ENCODE measurements around the gene HELZ.

The HELZ gene

GRCh38 chr17:67025216-67025792 is 219.7 kb downstream of the HELZ start:
- H3K27me3 ChIP-seq (ENCODE audit: insufficient read depth, low read length) = no peaks in the 10 kb centered on the region
- H3K4me3 ChIP-seq (ENCODE audit: low read depth, low read length, poor library complexity, severe bottlenecking) = no peak overlapping the region
- H4K20me1 ChIP-seq (ENCODE audit: insufficient read depth, low read length) = no peaks in the 10 kb centered on the region
- H2AFZ ChIP-seq (ENCODE audit: low read length) = no peak overlapping the region
- H3K9me3 ChIP-seq (ENCODE audit: low read length) = no peaks in the 10 kb centered on the region
- TF ChIP-seq CTCF (IDR thresholded peaks at IDR 0.05; ENCODE audit: low read length) (no peak), EZH2 (IDR thresholded peaks at IDR 0.05; ENCODE audit: borderline replicate concordance, low read length) (no peak)
- H3K9me2 ChIP-seq (ENCODE audit: low read depth, low read length) = no peaks in the 10 kb centered on the region
- no peak overlapping the region for H3K9ac ChIP-seq (ENCODE audit: low read length)
- no peak overlapping the region for H3K4me2 ChIP-seq (ENCODE audit: low read length)
- H3K36me3 ChIP-seq (ENCODE audit: insufficient read depth, low read length) = no peaks in the 10 kb centered on the region
- no peaks in the 10 kb centered on the region for H3F3A ChIP-seq (ENCODE audit: insufficient read depth, low read length)
- H3K79me2 ChIP-seq (ENCODE audit: insufficient read depth, low read length) = no peaks in the 10 kb centered on the region
- no peaks in the 10 kb centered on the region for H3K4me1 ChIP-seq (ENCODE audit: insufficient read depth, low read length, severe bottlenecking)
- no peak overlapping the region for H3K27ac ChIP-seq (ENCODE audit: low read depth, low read length, poor library complexity, severe bottlenecking)

DNA sequence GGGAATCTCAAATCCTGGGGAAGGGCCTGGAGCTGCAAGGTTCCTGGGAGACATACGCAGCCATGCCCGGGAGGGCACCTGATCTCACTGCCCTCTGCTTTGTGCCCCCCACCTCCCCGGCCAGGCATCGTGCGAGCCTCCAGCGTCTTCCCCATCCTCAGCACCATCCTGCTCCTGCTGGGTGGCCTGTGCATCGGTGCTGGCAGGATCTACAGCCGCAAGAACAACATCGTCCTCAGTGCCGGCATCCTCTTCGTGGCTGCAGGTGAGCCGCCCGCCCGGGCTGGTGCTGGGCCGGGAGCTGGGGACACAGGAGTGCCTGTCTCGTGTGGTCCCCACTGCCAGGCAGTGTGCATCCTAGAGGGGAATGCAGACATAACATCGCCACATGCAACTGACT is 220.3 kb downstream of the HELZ start:
- no peaks in the 10 kb centered on the region for H3K9me3 ChIP-seq (ENCODE audit: low read length)
- TF ChIP-seq EZH2 (IDR thresholded peaks at IDR 0.05; ENCODE audit: borderline replicate concordance, low read length) (no peak), CTCF (IDR thresholded peaks at IDR 0.05; ENCODE audit: low read length) (no peak)
- H3K79me2 ChIP-seq (ENCODE audit: insufficient read depth, low read length) = no peaks in the 10 kb centered on the region

DNA sequence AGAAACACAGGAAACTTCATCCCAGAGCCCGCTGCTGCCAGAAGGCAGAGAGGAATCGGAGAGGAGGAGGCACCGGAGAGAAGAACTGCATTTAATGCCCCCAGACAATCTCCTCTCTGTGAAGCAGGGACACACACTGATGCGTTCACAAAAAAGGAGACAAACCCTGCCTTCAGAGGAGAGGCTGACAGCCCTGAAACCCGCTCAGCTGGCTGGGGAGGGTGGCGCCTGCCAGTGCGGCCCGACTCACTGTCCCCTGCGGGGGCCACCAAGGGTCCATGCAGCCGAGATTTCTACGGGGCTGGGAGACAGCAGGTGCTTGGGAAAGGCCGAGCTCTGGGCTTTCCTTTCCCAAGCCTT is 222.6 kb downstream of the HELZ start:
- Histone ChIP-seq H3K27me3 (ENCODE audit: insufficient read depth, low read length) (no peaks in the 10 kb centered on the region), H3K36me3 (ENCODE audit: insufficient read depth, low read length) (no peaks in the 10 kb centered on the region), H3K4me3 (ENCODE audit: low read depth, low read length, poor library complexity, severe bottlenecking) (no peak overlapping the region), H3K4me1 (ENCODE audit: insufficient read depth, low read length, severe bottlenecking) (no peaks in the 10 kb centered on the region), H3F3A (ENCODE audit: insufficient read depth, low read length) (no peaks in the 10 kb centered on the region), H3K9me3 (ENCODE audit: low read length) (no peaks in the 10 kb centered on the region), H3K9me2 (ENCODE audit: low read depth, low read length) (no peaks in the 10 kb centered on the region), H3K27ac (ENCODE audit: low read depth, low read length, poor library complexity, severe bottlenecking) (no peak overlapping the region), H3K9ac (ENCODE audit: low read length) (no peak overlapping the region), H2AFZ (ENCODE audit: low read length) (no peak overlapping the region), H3K4me2 (ENCODE audit: low read length) (no peak overlapping the region), H3K79me2 (ENCODE audit: insufficient read depth, low read length) (no peaks in the 10 kb centered on the region), H4K20me1 (ENCODE audit: insufficient read depth, low read length) (no peaks in the 10 kb centered on the region)
- TF ChIP-seq CTCF (IDR thresholded peaks at IDR 0.05; ENCODE audit: low read length) = no peak
- no peak for TF ChIP-seq EZH2 (IDR thresholded peaks at IDR 0.05; ENCODE audit: borderline replicate concordance, low read length)

More for the DNA sequence above, 220.3 kb downstream of the HELZ start:
- no peaks in the 10 kb centered on the region for H3F3A ChIP-seq (ENCODE audit: insufficient read depth, low read length)
- H3K27ac ChIP-seq (ENCODE audit: low read depth, low read length, poor library complexity, severe bottlenecking) = no peak overlapping the region
- H3K4me2 ChIP-seq (ENCODE audit: low read length) = no peak overlapping the region
- H4K20me1 ChIP-seq (ENCODE audit: insufficient read depth, low read length) = no peaks in the 10 kb centered on the region
- H3K9ac ChIP-seq (ENCODE audit: low read length) = no peak overlapping the region
- no peak overlapping the region for H3K4me3 ChIP-seq (ENCODE audit: low read depth, low read length, poor library complexity, severe bottlenecking)
- H3K4me1 ChIP-seq (ENCODE audit: insufficient read depth, low read length, severe bottlenecking) = no peaks in the 10 kb centered on the region
- H3K36me3 ChIP-seq (ENCODE audit: insufficient read depth, low read length) = no peaks in the 10 kb centered on the region
- H3K9me2 ChIP-seq (ENCODE audit: low read depth, low read length) = no peaks in the 10 kb centered on the region
- H2AFZ ChIP-seq (ENCODE audit: low read length) = no peak overlapping the region
- H3K27me3 ChIP-seq (ENCODE audit: insufficient read depth, low read length) = no peaks in the 10 kb centered on the region

All from OCI-LY1 (cell line).